ENCODE results near the gene CETP.
"Not testable (repeated sequence)": the region's sequence is repeated elsewhere in the genome, so short reads cannot be mapped to it uniquely, and the experiment has no call there.

Gene CETP

GRCh38 chr16:57001026-57001679 is 39.4 kb downstream of the CETP start:
- DNase-seq: no peak

GRCh38 chr16:57003439-57004386 is 42.0 kb downstream of the CETP start:
- DNase-seq: no peak

- DNase-seq: no peak
Observed at GRCh38 chr16:57004387-57005250, 42.9 kb downstream of the CETP start.

GRCh38 chr16:57005597-57005996 is 43.8 kb downstream of the CETP start:
- not testable (repeated sequence) for DNase-seq

GRCh38 chr16:57007050-57007449 is 45.3 kb downstream of the CETP start:
- DNase-seq: no peak

- no peak for DNase-seq
Observed at GRCh38 chr16:57007530-57007929, 45.8 kb downstream of the CETP start.

GRCh38 chr16:57008440-57008839 is 46.7 kb downstream of the CETP start:
- no peak for DNase-seq

- DNase-seq: no peak
Observed at GRCh38 chr16:57009643-57010170, 48.0 kb downstream of the CETP start.

GRCh38 chr16:57012353-57012752 is 50.6 kb downstream of the CETP start:
- no peak for DNase-seq

GRCh38 chr16:57013229-57013628 is 51.5 kb downstream of the CETP start:
- no peak for DNase-seq

- DNase-seq: peak; percentile 65
Observed at GRCh38 chr16:57013902-57014301, 52.2 kb downstream of the CETP start.

GRCh38 chr16:57016301-57016700 is 54.6 kb downstream of the CETP start:
- no peak for DNase-seq

- no peak for DNase-seq
Observed at GRCh38 chr16:57016831-57017230, 55.1 kb downstream of the CETP start.

- DNase-seq: no peak
Observed at GRCh38 chr16:57017251-57017650, 55.5 kb downstream of the CETP start.

- no peak for DNase-seq
Observed at GRCh38 chr16:57019746-57020145, 58.0 kb downstream of the CETP start.

GRCh38 chr16:57020651-57021050 is 58.9 kb downstream of the CETP start:
- DNase-seq: no peak

- no peak for DNase-seq
Observed at GRCh38 chr16:57021757-57022156, 60.0 kb downstream of the CETP start.

- no peak for DNase-seq
Observed at GRCh38 chr16:57022445-57022844, 60.7 kb downstream of the CETP start.

- no peak for DNase-seq
Observed at GRCh38 chr16:57023541-57024249, 61.9 kb downstream of the CETP start.

GRCh38 chr16:57024894-57025680 is 63.3 kb downstream of the CETP start:
- no peak for DNase-seq

All from suppressor macrophage treated with lipopolysaccharide for 4 hours (primary cell).